K562 (cell line): ENCODE results near the gene TNFSF18. TPM values are rescaled to one million over a fixed set of nuclear protein-coding genes. Genes with fewer than 3 reads are reported as not detected.

Experiments used
- ATAC-seq: fragments of 200-7000 bp; cut with Tn5 transposase; 3 replicates; pipeline ENCODE4 v1.9.1; 2020; ENCODE audit warnings: moderate library complexity
- BruUV-seq: library from RNA; stranded (reverse); fragments of 400-500 nt; replicated peaks from 2 replicates; lab custom pipeline; 2021; lab: Mats Ljungman, UMichigan
- CTCF ChIA-PET: fragments of 300-600 bp; formaldehyde crosslinking; extraction: SDS; loops from one replicate; lab custom pipeline; 2021; ENCODE audit warnings: low intra/inter-chr PET ratio; lab: Yijun Ruan, JAX
- POLR2A ChIA-PET: fragments of 300-600, 350-650 bp; sonication (Branson Sonifier 250); formaldehyde crosslinking; extraction: SDS; loops from one replicate; lab custom pipeline; 2021; ENCODE audit warnings: antibody characterized with exemption, inconsistent platforms; lab: Yijun Ruan, JAX
- DNase-seq, 4 experiments: peaks; one replicate each; pipeline versions ENCODE4 v3.0.0 to v3.0.0-alpha.2; 2011 to 2018; ENCODE audit warnings: low spot score in 3 of 4, mixed read lengths in 3 of 4; ENCODE audit errors: extremely low read depth in 1 of 4
- FAIRE-seq: peaks from 2 replicates; lab custom pipeline; 2011; peaks lifted over from hg19 to GRCh38; lab: Jason Lieb, UNC
- H2AFZ ChIP-seq: 2 replicates; pipeline ENCODE4 v1.6.0; 2011; ENCODE audit warnings: low read depth, low read length, control low read depth, inconsistent platforms
- H3K27ac ChIP-seq: fragments of 200-600 bp; 3 replicates; pipeline ENCODE4 v1.8.0; 2011; ENCODE audit warnings: low read depth, mild to moderate bottlenecking, control low read depth, inconsistent platforms, low read length, moderate library complexity, mixed read lengths; ENCODE audit errors: extremely low read depth
- H3K27me3 ChIP-seq, 2 experiments: fragments of 300-600 bp in 1 of 2; 2 replicates in 1 of 2; 3 replicates in 1 of 2; pipeline versions ENCODE4 v1.6.0 to v1.8.0; 2011; ENCODE audit warnings: inconsistent platforms in 2 of 2, low read length in 2 of 2, mild to moderate bottlenecking in 1 of 2, mixed read lengths in 1 of 2, moderate library complexity in 1 of 2; ENCODE audit not compliant: control insufficient read depth in 2 of 2, insufficient read depth in 2 of 2
- H3K36me3 ChIP-seq: fragments of 300-600 bp; 3 replicates; pipeline ENCODE4 v1.8.0; 2011; ENCODE audit warnings: mild to moderate bottlenecking, low read length, inconsistent platforms; ENCODE audit not compliant: control insufficient read depth, insufficient read depth
- H3K4me1 ChIP-seq, 2 experiments: fragments of 200-600 bp in 1 of 2; replicated peaks in 1 of 2; 2 replicates in 1 of 2; 3 replicates in 1 of 2; pipeline versions ENCODE4 v1.5.1 to v1.8.0; 2011; ENCODE audit warnings: inconsistent platforms in 2 of 2, low read length in 2 of 2, mild to moderate bottlenecking in 1 of 2, mixed read lengths in 1 of 2, moderate library complexity in 1 of 2; ENCODE audit not compliant: control insufficient read depth in 2 of 2, insufficient read depth in 2 of 2
- H3K4me2 ChIP-seq: 2 replicates; pipeline ENCODE4 v1.6.1; 2011; ENCODE audit warnings: low read length, control low read depth, inconsistent platforms, mixed read lengths; ENCODE audit not compliant: insufficient read depth
- H3K4me3 ChIP-seq: fragments of 200-600 bp; sonication (generic), shearing (Covaris generic); 2 replicates; pipeline ENCODE4 v1.5.1; 2016; ENCODE audit warnings: control low read depth, inconsistent platforms
- H3K79me2 ChIP-seq: fragments of 200-600 bp; 3 replicates; pipeline ENCODE4 v1.8.0; 2011; ENCODE audit warnings: low read length, inconsistent platforms; ENCODE audit not compliant: control insufficient read depth, insufficient read depth
- H3K9ac ChIP-seq, 2 experiments: 2 replicates each; pipeline versions ENCODE4 v1.6.0 to v1.6.1; 2011; ENCODE audit warnings: low read depth in 2 of 2, low read length in 2 of 2, control low read depth in 1 of 2, inconsistent platforms in 1 of 2, mild to moderate bottlenecking in 1 of 2, mixed read lengths in 1 of 2; ENCODE audit not compliant: insufficient read depth in 1 of 2
- H3K9me1 ChIP-seq: one replicate; pipeline ENCODE4 v1.6.0; 2011; ENCODE audit warnings: inconsistent platforms, mild to moderate bottlenecking, low read length, moderate library complexity; ENCODE audit not compliant: control insufficient read depth, insufficient read depth
- H3K9me3 ChIP-seq: replicated peaks from 2 replicates; pipeline ENCODE4 v1.5.1; 2011; ENCODE audit warnings: low read depth, low read length, inconsistent platforms; ENCODE audit not compliant: control insufficient read depth, insufficient read depth
- H4K20me1 ChIP-seq: replicated peaks from 2 replicates; pipeline ENCODE4 v1.6.1; 2011; ENCODE audit warnings: low read length, inconsistent platforms, mixed read lengths; ENCODE audit not compliant: control insufficient read depth, insufficient read depth
- ATF2 ChIP-seq: sonication (generic); formaldehyde crosslinking; IDR thresholded peaks from 2 replicates; pipeline ENCODE4 v1.8.1; 2022; ENCODE audit warnings: missing genetic modification reagents
- DDX20 ChIP-seq: fragments of 450-650 bp; IDR thresholded peaks from 2 replicates; pipeline ENCODE4 v1.6.1; 2016; ENCODE audit warnings: missing genetic modification characterization, low read depth, mild to moderate bottlenecking, missing compliant biosample characterization, moderate library complexity
- E2F6 ChIP-seq, 2 experiments: IDR thresholded peaks; 2 replicates each; pipeline ENCODE4 v1.6.1; 2011; ENCODE audit warnings: borderline replicate concordance in 1 of 2, control low read depth in 1 of 2, low read depth in 1 of 2, low read length in 1 of 2, mild to moderate bottlenecking in 1 of 2, mixed read lengths in 1 of 2, moderate library complexity in 1 of 2; ENCODE audit not compliant: insufficient read depth in 1 of 2, insufficient read length in 1 of 2, poor library complexity in 1 of 2, severe bottlenecking in 1 of 2; ENCODE audit errors: extremely low read depth in 1 of 2
- HSF4 ChIP-seq: fragments of 250-450 bp; sonication (Bioruptor Pico); IDR thresholded peaks from 2 replicates; pipeline ENCODE4 v2.1.2; 2022; ENCODE audit warnings: mild to moderate bottlenecking, moderate library complexity, borderline replicate concordance
- MNT ChIP-seq, 2 experiments: fragments of 450-650 bp; conservative IDR thresholded peaks; 2 replicates each; pipeline ENCODE4 v1.6.1; 2017; ENCODE audit warnings: mild to moderate bottlenecking in 2 of 2, moderate library complexity in 2 of 2
- PHB2 ChIP-seq: fragments of 450-650 bp; IDR thresholded peaks from 2 replicates; pipeline ENCODE4 v1.6.1; 2017; ENCODE audit warnings: low read depth
- POLR3A ChIP-seq: IDR thresholded peaks from 2 replicates; pipeline ENCODE4 v1.6.1; 2011; ENCODE audit warnings: borderline replicate concordance, mild to moderate bottlenecking, moderate library complexity; ENCODE audit not compliant: insufficient read length, insufficient read depth; ENCODE audit errors: extremely low read depth
- RFX5 ChIP-seq: IDR thresholded peaks from 2 replicates; pipeline ENCODE4 v1.6.1; 2011; ENCODE audit warnings: low read depth, mild to moderate bottlenecking, improper control_type of control experiment, low read length
- SMARCA4 ChIP-seq: fragments of 450-650 bp; IDR thresholded peaks from 2 replicates; pipeline ENCODE4 v1.6.1; 2016
- YBX1 ChIP-seq: fragments of 450-650 bp; IDR thresholded peaks from 2 replicates; pipeline ENCODE4 v1.7.1; 2016; ENCODE audit warnings: mild to moderate bottlenecking
- ZNF445 ChIP-seq: fragments of 250-450 bp; sonication (Bioruptor Pico); IDR thresholded peaks from 2 replicates; pipeline ENCODE4 v1.4.0; 2020; ENCODE audit warnings: low read depth, mild to moderate bottlenecking, moderate library complexity
- ZNF717 ChIP-seq: fragments of 250-450 bp; sonication (Bioruptor Pico); IDR thresholded peaks from 2 replicates; pipeline ENCODE4 v1.5.0; 2021
- WGBS: fragments of 100-300 bp; shearing (Covaris generic); methylation state at CpG from one replicate; pipeline ENCODE4 v1.1.6; 2016; ENCODE audit warnings: low coverage, mixed read lengths; ENCODE audit not compliant: insufficient coverage; ENCODE audit errors: missing lambda C conversion rate; 5-methylcytosine and 5-hydroxymethylcytosine counted together
- in situ Hi-C: fragments of 300-500 bp; cut with MboI; formaldehyde crosslinking; loops from 4 replicates; pipeline ENCODE4 v1.15.0; 2018; ENCODE audit warnings: inconsistent platforms, mixed read lengths
- intact Hi-C: fragments of 100-400 bp; cut with micrococcal nuclease; formaldehyde crosslinking; loops from 2 replicates; pipeline ENCODE4 v1.14.2; 2022
- polyA plus RNA-seq, 8 experiments: library from polyadenylated mRNA; depleted of rRNA in 4 of 8; stranded (reverse) in 5 of 8; unstranded in 3 of 8; fragments of >200 nt; fragmentation: Nextera tagmentation in 2 of 8; fragmentation: Illumina TruSeq in 1 of 8; extraction: Ambion mirVana in 2 of 8; extraction: Trizol in 1 of 8; gene quantifications; 2 replicates each; pipeline versions ENCODE4 v1.2.1 to v1.2.3, GENCODE V29; 2011 to 2014; ENCODE audit warnings: inconsistent platforms in 1 of 8, missing spikeins in 1 of 8
- total RNA-seq, 7 experiments: library from RNA; depleted of rRNA in 6 of 7; stranded (reverse); fragments of >200 nt in 6 of 7; fragmentation: Illumina TruSeq in 2 of 7; extraction: Trizol in 2 of 7; gene quantifications; 2 replicates each; pipeline versions ENCODE4 v1.2.1 to v1.2.3, GENCODE V29; 2011 to 2021; ENCODE audit warnings: low replicate concordance in 1 of 7
- TF ChIP-seq, protein P1 (sequence below): fragments of 450-650 bp; IDR thresholded peaks from 2 replicates; pipeline ENCODE4 v1.6.1; 2017; ENCODE audit warnings: antibody characterized with exemption, mild to moderate bottlenecking

TNFSF18 gene
- total and polyA plus RNA-seq, 9 of the 15 experiments (the other 6 are each of a cell fraction or from before 2014, with no cell fraction given): not detected

DNA sequence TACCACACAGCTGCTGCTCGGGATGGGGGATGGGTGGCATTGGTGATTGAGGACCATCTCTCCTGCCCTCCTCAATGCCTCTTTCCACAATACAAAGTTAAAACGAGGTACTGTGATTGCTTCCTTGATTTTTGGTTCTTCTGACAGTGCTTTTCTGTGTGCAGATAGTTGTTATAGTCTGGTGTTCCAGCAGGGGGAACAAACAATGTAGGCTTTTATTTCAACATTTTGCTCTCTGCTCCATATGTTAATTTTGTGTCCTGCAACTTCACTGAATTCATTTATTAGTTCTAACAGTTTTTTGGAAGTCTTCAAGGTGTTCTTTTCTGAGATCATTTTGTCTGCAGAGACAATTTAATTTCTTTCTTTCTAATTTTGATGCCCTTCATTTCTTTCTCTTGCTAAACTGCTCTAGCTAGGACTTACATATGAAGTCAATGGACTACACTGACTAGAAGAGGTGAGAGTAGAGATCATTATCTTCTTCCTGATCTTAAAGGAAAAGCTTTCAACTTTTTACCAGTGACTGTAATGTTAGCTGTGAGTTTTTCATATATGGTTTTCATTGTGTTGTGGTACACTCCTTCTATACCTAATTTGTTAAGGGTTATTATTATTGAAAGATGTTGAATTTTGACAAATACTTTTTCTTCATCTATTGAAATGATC lies 45.4 kb downstream of the TNFSF18 start:
- H3K4me3 ChIP-seq: no peak overlapping the region
- H3K4me2 ChIP-seq: no peak overlapping the region
- no peaks in the 10 kb centered on the region for H3K36me3 ChIP-seq
- in situ Hi-C loops: no loop called here
- 3% methylated on average over 2 of the region's 2 CpGs for WGBS
- no peak for DNase-seq
- ChIA-PET CTCF (no interaction called here), POLR2A (no interaction called here)
- BruUV-seq: no TSS peak
- H4K20me1 ChIP-seq: no peaks in the 10 kb centered on the region
- H2AFZ ChIP-seq: no peak overlapping the region
- no peak for ATAC-seq
- no peaks in the 10 kb centered on the region for H3K9me3 ChIP-seq
- intact Hi-C loops: no loop called here
- H3K4me1 ChIP-seq: no peaks in the 10 kb centered on the region
- H3K9me1 ChIP-seq: no peaks in the 10 kb centered on the region
- H3K27ac ChIP-seq: no peak overlapping the region
- FAIRE-seq: no peak
- H3K9ac ChIP-seq: no peak overlapping the region
- no peaks in the 10 kb centered on the region for H3K27me3 ChIP-seq
- no peaks in the 10 kb centered on the region for H3K79me2 ChIP-seq
- no peak for TF ChIP-seq ZNF717 (CRISPR knock-in tag)
- no peak for TF ChIP-seq POLR3A
- TF ChIP-seq PHB2: no peak
- TF ChIP-seq DDX20 (tag): no peak
- no peak for TF ChIP-seq SMARCA4
- no peak for TF ChIP-seq MNT (conservative IDR thresholded peaks at IDR 0.05)
- TF ChIP-seq YBX1: no peak
- TF ChIP-seq ZNF445: no peak
- no peak for TF ChIP-seq HSF4 (CRISPR knock-in tag)
- TF ChIP-seq, protein P1, sequence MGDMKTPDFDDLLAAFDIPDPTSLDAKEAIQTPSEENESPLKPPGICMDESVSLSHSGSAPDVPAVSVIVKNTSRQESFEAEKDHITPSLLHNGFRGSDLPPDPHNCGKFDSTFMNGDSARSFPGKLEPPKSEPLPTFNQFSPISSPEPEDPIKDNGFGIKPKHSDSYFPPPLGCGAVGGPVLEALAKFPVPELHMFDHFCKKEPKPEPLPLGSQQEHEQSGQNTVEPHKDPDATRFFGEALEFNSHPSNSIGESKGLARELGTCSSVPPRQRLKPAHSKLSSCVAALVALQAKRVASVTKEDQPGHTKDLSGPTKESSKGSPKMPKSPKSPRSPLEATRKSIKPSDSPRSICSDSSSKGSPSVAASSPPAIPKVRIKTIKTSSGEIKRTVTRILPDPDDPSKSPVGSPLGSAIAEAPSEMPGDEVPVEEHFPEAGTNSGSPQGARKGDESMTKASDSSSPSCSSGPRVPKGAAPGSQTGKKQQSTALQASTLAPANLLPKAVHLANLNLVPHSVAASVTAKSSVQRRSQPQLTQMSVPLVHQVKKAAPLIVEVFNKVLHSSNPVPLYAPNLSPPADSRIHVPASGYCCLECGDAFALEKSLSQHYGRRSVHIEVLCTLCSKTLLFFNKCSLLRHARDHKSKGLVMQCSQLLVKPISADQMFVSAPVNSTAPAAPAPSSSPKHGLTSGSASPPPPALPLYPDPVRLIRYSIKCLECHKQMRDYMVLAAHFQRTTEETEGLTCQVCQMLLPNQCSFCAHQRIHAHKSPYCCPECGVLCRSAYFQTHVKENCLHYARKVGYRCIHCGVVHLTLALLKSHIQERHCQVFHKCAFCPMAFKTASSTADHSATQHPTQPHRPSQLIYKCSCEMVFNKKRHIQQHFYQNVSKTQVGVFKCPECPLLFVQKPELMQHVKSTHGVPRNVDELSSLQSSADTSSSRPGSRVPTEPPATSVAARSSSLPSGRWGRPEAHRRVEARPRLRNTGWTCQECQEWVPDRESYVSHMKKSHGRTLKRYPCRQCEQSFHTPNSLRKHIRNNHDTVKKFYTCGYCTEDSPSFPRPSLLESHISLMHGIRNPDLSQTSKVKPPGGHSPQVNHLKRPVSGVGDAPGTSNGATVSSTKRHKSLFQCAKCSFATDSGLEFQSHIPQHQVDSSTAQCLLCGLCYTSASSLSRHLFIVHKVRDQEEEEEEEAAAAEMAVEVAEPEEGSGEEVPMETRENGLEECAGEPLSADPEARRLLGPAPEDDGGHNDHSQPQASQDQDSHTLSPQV: no peak
- no peak for TF ChIP-seq E2F6 (IDR thresholded peaks at IDR 0.05; ENCODE audit: borderline replicate concordance in 1 of 2, extremely low read depth in 1 of 2, insufficient read depth in 1 of 2, insufficient read length in 1 of 2, low read depth in 1 of 2, low read length in 1 of 2, poor library complexity in 1 of 2, severe bottlenecking in 1 of 2)
- TF ChIP-seq RFX5: no peak
- TF ChIP-seq ATF2: no peak
